Measurements from ENCODE around the gene YIPF5. TPM values are rescaled to one million over a fixed set of nuclear protein-coding genes. Genes with fewer than 3 reads are reported as not detected.
A peak's percentile ranks its signal among the peaks of the same experiment; 100 is the strongest.

Gene YIPF5
- total RNA-seq, 1 donor from 2014 or later: 42.5 TPM

DNA sequence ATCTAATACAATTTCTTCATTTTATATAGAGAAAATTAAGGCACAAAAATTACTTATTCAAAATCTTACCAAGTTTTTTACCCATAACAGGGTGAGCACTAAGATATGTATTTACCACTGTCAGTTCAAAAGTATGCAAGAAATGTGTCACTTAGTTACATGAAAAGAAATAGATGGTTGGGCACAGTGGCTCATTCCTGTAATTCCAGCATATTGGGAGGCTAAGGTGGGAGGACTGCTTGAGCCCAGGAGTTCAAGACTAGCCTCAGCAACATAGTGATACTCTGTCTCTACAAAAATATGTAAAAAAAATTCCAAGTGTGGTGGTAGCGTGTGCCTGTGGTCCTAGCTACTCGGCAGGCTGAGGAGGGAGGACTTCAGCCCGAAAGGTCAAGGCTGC lies 19.4 kb downstream of the YIPF5 start:
- Mint-ChIP-seq H3K27me3 (ENCODE audit: unreplicated experiment) (no peaks in the 10 kb centered on the region), H3K36me3 (ENCODE audit: unreplicated experiment) (no peaks in the 10 kb centered on the region), H3K4me1 (ENCODE audit: low read depth, unreplicated experiment) (peaks cover 4% of the 10 kb centered on the region), H3K4me3 (ENCODE audit: unreplicated experiment) (no peak overlapping the region), H3K27ac (ENCODE audit: unreplicated experiment) (no peak overlapping the region), H3K9me3 (ENCODE audit: unreplicated experiment) (no peaks in the 10 kb centered on the region)
- no peak for DNase-seq
- TF ChIP-seq, protein P1, sequence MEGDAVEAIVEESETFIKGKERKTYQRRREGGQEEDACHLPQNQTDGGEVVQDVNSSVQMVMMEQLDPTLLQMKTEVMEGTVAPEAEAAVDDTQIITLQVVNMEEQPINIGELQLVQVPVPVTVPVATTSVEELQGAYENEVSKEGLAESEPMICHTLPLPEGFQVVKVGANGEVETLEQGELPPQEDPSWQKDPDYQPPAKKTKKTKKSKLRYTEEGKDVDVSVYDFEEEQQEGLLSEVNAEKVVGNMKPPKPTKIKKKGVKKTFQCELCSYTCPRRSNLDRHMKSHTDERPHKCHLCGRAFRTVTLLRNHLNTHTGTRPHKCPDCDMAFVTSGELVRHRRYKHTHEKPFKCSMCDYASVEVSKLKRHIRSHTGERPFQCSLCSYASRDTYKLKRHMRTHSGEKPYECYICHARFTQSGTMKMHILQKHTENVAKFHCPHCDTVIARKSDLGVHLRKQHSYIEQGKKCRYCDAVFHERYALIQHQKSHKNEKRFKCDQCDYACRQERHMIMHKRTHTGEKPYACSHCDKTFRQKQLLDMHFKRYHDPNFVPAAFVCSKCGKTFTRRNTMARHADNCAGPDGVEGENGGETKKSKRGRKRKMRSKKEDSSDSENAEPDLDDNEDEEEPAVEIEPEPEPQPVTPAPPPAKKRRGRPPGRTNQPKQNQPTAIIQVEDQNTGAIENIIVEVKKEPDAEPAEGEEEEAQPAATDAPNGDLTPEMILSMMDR (IDR thresholded peaks at IDR 0.05; ENCODE audit: partially characterized antibody, unreplicated experiment): no peak

DNA sequence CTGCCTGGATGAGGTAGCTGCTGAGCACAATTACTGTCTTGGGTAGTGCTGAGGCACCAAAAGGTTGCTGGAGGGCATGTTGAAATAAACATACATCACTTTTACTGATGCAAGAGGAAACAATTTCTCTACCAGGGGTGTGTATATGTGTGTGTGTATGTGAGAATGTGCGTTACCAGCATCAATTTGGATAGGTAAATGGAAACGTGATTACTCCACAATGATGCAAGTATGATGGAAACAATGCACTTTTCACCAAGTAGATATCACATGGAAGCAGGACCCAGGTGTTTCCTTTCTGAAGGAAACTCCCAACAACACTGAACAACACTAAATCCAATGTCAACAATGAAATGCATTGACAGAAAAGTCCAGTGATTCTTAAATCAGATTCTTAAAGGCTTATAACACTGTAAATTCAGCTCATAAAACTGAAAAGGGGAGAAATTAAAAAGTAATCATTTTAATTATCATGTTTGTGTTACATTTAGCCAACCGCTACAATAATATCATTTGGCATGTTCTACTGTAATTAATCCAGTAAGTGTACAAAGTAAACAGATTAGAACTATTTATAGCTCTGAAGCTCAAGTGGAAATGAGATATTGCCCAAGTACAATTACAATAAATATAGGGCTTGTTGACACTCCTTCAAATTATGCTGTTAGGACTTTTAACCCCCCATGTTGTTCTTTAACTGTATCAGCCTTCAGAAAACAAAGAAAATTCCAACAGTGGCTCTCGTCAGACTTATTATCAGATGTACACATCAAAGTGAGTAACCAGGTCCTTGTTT lies 25.3 kb downstream of the YIPF5 start:
- Mint-ChIP-seq H3K27me3 (ENCODE audit: unreplicated experiment) (no peaks in the 10 kb centered on the region), H3K9me3 (ENCODE audit: unreplicated experiment) (no peaks in the 10 kb centered on the region), H3K4me3 (ENCODE audit: unreplicated experiment) (no peak overlapping the region), H3K27ac (ENCODE audit: unreplicated experiment) (no peak overlapping the region), H3K36me3 (ENCODE audit: unreplicated experiment) (no peaks in the 10 kb centered on the region), H3K4me1 (ENCODE audit: low read depth, unreplicated experiment) (peaks cover 9% of the 10 kb centered on the region)
- DNase-seq: no peak
- TF ChIP-seq, protein P1 (IDR thresholded peaks at IDR 0.05; ENCODE audit: partially characterized antibody, unreplicated experiment): no peak

DNA sequence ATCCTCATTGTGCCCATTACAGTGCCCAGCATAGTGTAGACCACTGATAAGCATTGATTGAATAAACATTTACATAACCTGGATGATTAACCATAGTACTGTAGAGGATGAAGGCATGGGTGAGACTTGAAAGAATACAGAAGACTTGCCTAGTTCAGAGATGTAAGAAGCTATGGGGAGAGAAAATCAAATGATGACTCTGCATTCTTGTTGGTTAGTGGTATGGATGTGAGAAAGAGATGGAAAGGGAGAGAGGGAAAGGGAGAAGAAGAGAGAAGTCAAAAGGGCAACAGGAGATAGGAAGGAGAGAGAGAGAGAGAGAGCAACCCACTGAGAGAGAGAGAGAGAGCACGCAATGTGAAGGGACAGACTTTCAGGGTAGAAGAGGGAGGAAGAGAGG lies 26.8 kb downstream of the YIPF5 start:
- TF ChIP-seq, protein P1 (IDR thresholded peaks at IDR 0.05; ENCODE audit: partially characterized antibody, unreplicated experiment): no peak
- peaks cover 18% of the 10 kb centered on the region for H3K4me1 Mint-ChIP-seq (ENCODE audit: low read depth, unreplicated experiment)
- no peak overlapping the region for H3K27ac Mint-ChIP-seq (ENCODE audit: unreplicated experiment)
- H3K9me3 Mint-ChIP-seq (ENCODE audit: unreplicated experiment): no peaks in the 10 kb centered on the region
- no peak for DNase-seq
- no peaks in the 10 kb centered on the region for H3K36me3 Mint-ChIP-seq (ENCODE audit: unreplicated experiment)
- no peaks in the 10 kb centered on the region for H3K27me3 Mint-ChIP-seq (ENCODE audit: unreplicated experiment)
- no peak overlapping the region for H3K4me3 Mint-ChIP-seq (ENCODE audit: unreplicated experiment)

DNA sequence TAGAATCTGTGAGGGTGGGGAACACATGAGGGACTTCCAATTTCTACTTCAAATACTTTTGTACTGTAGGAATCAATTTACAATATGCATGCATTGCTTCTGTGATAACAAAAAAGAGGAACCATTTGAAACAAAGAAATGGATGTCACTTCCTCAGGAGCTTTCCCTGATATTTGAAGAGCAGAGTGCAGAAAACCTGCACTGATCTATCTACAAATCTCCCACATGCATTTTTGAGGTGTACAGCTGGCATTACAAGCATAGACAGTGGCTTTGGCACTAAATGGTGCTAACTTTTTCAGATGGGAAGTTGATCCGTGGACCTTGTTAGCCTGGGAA lies 27.7 kb downstream of the YIPF5 start:
- no peaks in the 10 kb centered on the region for H3K36me3 Mint-ChIP-seq (ENCODE audit: unreplicated experiment)
- H3K9me3 Mint-ChIP-seq (ENCODE audit: unreplicated experiment): no peaks in the 10 kb centered on the region
- no peak overlapping the region for H3K27ac Mint-ChIP-seq (ENCODE audit: unreplicated experiment)
- no peak overlapping the region for H3K4me3 Mint-ChIP-seq (ENCODE audit: unreplicated experiment)
- no peaks in the 10 kb centered on the region for H3K27me3 Mint-ChIP-seq (ENCODE audit: unreplicated experiment)
- peaks cover 18% of the 10 kb centered on the region for H3K4me1 Mint-ChIP-seq (ENCODE audit: low read depth, unreplicated experiment)
- DNase-seq: no peak
- TF ChIP-seq, protein P1 (IDR thresholded peaks at IDR 0.05; ENCODE audit: partially characterized antibody, unreplicated experiment): no peak

DNA sequence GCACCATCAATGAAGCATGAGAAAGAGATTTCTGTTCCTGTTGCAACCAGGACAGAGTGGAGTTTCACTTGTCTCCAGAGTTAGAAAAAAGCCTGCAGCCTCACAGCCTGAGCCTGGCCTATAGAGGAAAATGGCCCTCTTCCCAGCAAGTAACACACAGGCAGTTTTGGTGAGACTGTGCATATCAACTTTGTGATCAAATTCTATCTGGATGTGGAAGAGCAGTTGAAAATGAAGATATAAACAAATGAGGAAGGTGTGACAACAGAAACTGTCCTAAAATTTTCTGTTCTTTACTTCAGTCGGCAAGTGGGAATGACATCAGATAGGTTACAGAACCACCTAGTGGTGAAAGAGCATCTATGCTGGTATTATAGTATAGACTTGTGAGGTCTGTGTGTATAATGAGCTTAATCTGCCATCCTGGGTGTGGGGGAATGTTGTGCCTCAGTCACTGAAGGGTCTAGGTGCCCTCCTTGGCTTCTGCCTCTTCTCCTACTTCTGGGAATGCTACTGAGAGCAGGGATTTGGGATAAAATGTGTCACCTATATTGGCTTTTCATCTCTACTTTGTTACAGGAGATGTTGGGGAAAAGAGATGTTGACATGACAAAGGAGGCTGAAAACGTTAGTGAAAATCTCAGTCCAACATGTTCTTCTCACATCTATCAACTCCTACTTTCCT lies 28.2 kb downstream of the YIPF5 start:
- TF ChIP-seq, protein P1 (IDR thresholded peaks at IDR 0.05; ENCODE audit: partially characterized antibody, unreplicated experiment): peak; percentile 75
- Mint-ChIP-seq H3K36me3 (ENCODE audit: unreplicated experiment) (no peaks in the 10 kb centered on the region), H3K9me3 (ENCODE audit: unreplicated experiment) (no peaks in the 10 kb centered on the region), H3K4me3 (ENCODE audit: unreplicated experiment) (no peak overlapping the region), H3K27me3 (ENCODE audit: unreplicated experiment) (no peaks in the 10 kb centered on the region), H3K27ac (ENCODE audit: unreplicated experiment) (no peak overlapping the region), H3K4me1 (ENCODE audit: low read depth, unreplicated experiment) (peaks cover 15% of the 10 kb centered on the region)
- no peak for DNase-seq
